ENCODE data around the gene CCDC171. TPM values are rescaled to one million over a fixed set of nuclear protein-coding genes. Genes with fewer than 3 reads are reported as not detected.

The CCDC171 gene
- polyA plus RNA-seq, 1 donor from 2014 or later: 9.1 TPM

- H2AFZ ChIP-seq (ENCODE audit: low read depth, low read length): no peak overlapping the region
- H3F3A ChIP-seq (ENCODE audit: insufficient read depth, low read length, poor library complexity, severe bottlenecking): no peaks in the 10 kb centered on the region
- no peak overlapping the region for H3K4me2 ChIP-seq (ENCODE audit: low read length)
- H3K4me3 ChIP-seq (ENCODE audit: low read length): no peak overlapping the region
- H3K36me3 ChIP-seq (ENCODE audit: insufficient read depth, low read length): no peaks in the 10 kb centered on the region
- no peaks in the 10 kb centered on the region for H3K79me2 ChIP-seq (replicated peaks; ENCODE audit: insufficient read depth, low read length)
- H3K27me3 ChIP-seq (ENCODE audit: insufficient read depth, low read depth, low read length): no peaks in the 10 kb centered on the region
- no peaks in the 10 kb centered on the region for H3K9me2 ChIP-seq (ENCODE audit: insufficient read depth, low read length)
- H3K9me3 ChIP-seq (ENCODE audit: low read length): no peaks in the 10 kb centered on the region
- H3K27ac ChIP-seq (ENCODE audit: low read length): no peak overlapping the region
- no peak overlapping the region for H3K9ac ChIP-seq (ENCODE audit: low read length)
- H4K20me1 ChIP-seq (ENCODE audit: insufficient read depth): no peaks in the 10 kb centered on the region
- no peak for TF ChIP-seq SMC3 (conservative IDR thresholded peaks at IDR 0.05; ENCODE audit: poor library complexity)
- no peak for TF ChIP-seq TAF1 (IDR thresholded peaks at IDR 0.05; ENCODE audit: low read depth)
- TF ChIP-seq EP300 (conservative IDR thresholded peaks at IDR 0.05; ENCODE audit: poor library complexity, severe bottlenecking): no peak
- TF ChIP-seq CTCF (IDR thresholded peaks at IDR 0.05; ENCODE audit: poor library complexity, severe bottlenecking): no peak
- TF ChIP-seq RAD21 (conservative IDR thresholded peaks at IDR 0.05): no peak
- TF ChIP-seq REST (IDR thresholded peaks at IDR 0.05; ENCODE audit: borderline replicate concordance): no peak
- TF ChIP-seq POLR2AphosphoS5 (IDR thresholded peaks at IDR 0.05): no peak
- TF ChIP-seq MXI1 (conservative IDR thresholded peaks at IDR 0.05; ENCODE audit: poor library complexity, severe bottlenecking): no peak
- no peak for TF ChIP-seq EZH2 (IDR thresholded peaks at IDR 0.05; ENCODE audit: borderline replicate concordance, insufficient read depth, low read length, poor library complexity, severe bottlenecking)
Observed at GRCh38 chr9:15578714-15579113, 25.9 kb downstream of the CCDC171 start.

GRCh38 chr9:15584379-15584778 is 31.5 kb downstream of the CCDC171 start:
- Histone ChIP-seq H3K36me3 (ENCODE audit: insufficient read depth, low read length) (no peaks in the 10 kb centered on the region), H4K20me1 (ENCODE audit: insufficient read depth) (no peaks in the 10 kb centered on the region), H3F3A (ENCODE audit: insufficient read depth, low read length, poor library complexity, severe bottlenecking) (no peaks in the 10 kb centered on the region), H3K9ac (ENCODE audit: low read length) (no peak overlapping the region), H3K4me3 (ENCODE audit: low read length) (no peak overlapping the region), H3K79me2 (replicated peaks; ENCODE audit: insufficient read depth, low read length) (no peaks in the 10 kb centered on the region), H3K9me3 (ENCODE audit: low read length) (no peaks in the 10 kb centered on the region), H3K27me3 (ENCODE audit: insufficient read depth, low read depth, low read length) (no peaks in the 10 kb centered on the region), H3K9me2 (ENCODE audit: insufficient read depth, low read length) (no peaks in the 10 kb centered on the region), H2AFZ (ENCODE audit: low read depth, low read length) (no peak overlapping the region), H3K4me2 (ENCODE audit: low read length) (no peak overlapping the region), H3K27ac (ENCODE audit: low read length) (no peak overlapping the region)
- no peak for TF ChIP-seq EZH2 (IDR thresholded peaks at IDR 0.05; ENCODE audit: borderline replicate concordance, insufficient read depth, low read length, poor library complexity, severe bottlenecking)
- TF ChIP-seq RAD21 (conservative IDR thresholded peaks at IDR 0.05): no peak
- TF ChIP-seq SMC3 (conservative IDR thresholded peaks at IDR 0.05; ENCODE audit: poor library complexity): no peak
- no peak for TF ChIP-seq POLR2AphosphoS5 (IDR thresholded peaks at IDR 0.05)
- no peak for TF ChIP-seq TAF1 (IDR thresholded peaks at IDR 0.05; ENCODE audit: low read depth)
- no peak for TF ChIP-seq EP300 (conservative IDR thresholded peaks at IDR 0.05; ENCODE audit: poor library complexity, severe bottlenecking)
- no peak for TF ChIP-seq MXI1 (conservative IDR thresholded peaks at IDR 0.05; ENCODE audit: poor library complexity, severe bottlenecking)
- TF ChIP-seq REST (IDR thresholded peaks at IDR 0.05; ENCODE audit: borderline replicate concordance): no peak
